GM23338 (cell line): Measurements from ENCODE around the gene SLC6A19.

Source experiments
- CREB1 ChIP-seq: fragments of 250-450 bp; sonication (Bioruptor Pico); IDR thresholded peaks from 2 replicates; pipeline ENCODE4 v1.5.0; 2020; ENCODE audit warnings: low read depth, mild to moderate bottlenecking, moderate library complexity
- CTCF ChIP-seq, 2 experiments: fragments of 200-600 bp in 1 of 2; sonication (generic) in 1 of 2; conservative IDR thresholded peaks; 2 replicates each; pipeline versions ENCODE4 v1.5.1 to v1.6.1; 2016 to 2017; ENCODE audit warnings: antibody characterized with exemption in 2 of 2, low read depth in 2 of 2, mild to moderate bottlenecking in 2 of 2, moderate library complexity in 1 of 2
- EZH2 ChIP-seq: fragments of 200-600 bp; sonication (generic); IDR thresholded peaks from one replicate; pipeline ENCODE4 v1.8.0; 2017; ENCODE audit warnings: antibody characterized with exemption, mild to moderate bottlenecking, low read depth; ENCODE audit not compliant: unreplicated experiment
- EZH2phosphoT487 ChIP-seq: fragments of 200-600 bp; sonication (generic); IDR thresholded peaks from one replicate; pipeline ENCODE4 v1.8.1; 2018; ENCODE audit warnings: antibody characterized with exemption; ENCODE audit not compliant: unreplicated experiment
- JUNB ChIP-seq: IDR thresholded peaks from one replicate; pipeline ENCODE4 v1.6.1; 2016; ENCODE audit warnings: antibody characterized with exemption; ENCODE audit not compliant: unreplicated experiment
- NANOG ChIP-seq: IDR thresholded peaks from 2 replicates; pipeline ENCODE4 v1.6.1; 2016; ENCODE audit warnings: antibody characterized with exemption, borderline replicate concordance
- POLR2AphosphoS5 ChIP-seq: IDR thresholded peaks from 2 replicates; pipeline ENCODE4 v1.6.1; 2016; ENCODE audit warnings: antibody characterized with exemption, low read depth
- TF ChIP-seq, protein P1 (sequence below): IDR thresholded peaks from one replicate; pipeline ENCODE4 v1.6.1; 2018; ENCODE audit warnings: antibody characterized with exemption; ENCODE audit not compliant: unreplicated experiment
- TF ChIP-seq, protein P2 (sequence below): IDR thresholded peaks from 2 replicates; pipeline ENCODE4 v1.6.1; 2016; ENCODE audit warnings: antibody characterized with exemption

DNA sequence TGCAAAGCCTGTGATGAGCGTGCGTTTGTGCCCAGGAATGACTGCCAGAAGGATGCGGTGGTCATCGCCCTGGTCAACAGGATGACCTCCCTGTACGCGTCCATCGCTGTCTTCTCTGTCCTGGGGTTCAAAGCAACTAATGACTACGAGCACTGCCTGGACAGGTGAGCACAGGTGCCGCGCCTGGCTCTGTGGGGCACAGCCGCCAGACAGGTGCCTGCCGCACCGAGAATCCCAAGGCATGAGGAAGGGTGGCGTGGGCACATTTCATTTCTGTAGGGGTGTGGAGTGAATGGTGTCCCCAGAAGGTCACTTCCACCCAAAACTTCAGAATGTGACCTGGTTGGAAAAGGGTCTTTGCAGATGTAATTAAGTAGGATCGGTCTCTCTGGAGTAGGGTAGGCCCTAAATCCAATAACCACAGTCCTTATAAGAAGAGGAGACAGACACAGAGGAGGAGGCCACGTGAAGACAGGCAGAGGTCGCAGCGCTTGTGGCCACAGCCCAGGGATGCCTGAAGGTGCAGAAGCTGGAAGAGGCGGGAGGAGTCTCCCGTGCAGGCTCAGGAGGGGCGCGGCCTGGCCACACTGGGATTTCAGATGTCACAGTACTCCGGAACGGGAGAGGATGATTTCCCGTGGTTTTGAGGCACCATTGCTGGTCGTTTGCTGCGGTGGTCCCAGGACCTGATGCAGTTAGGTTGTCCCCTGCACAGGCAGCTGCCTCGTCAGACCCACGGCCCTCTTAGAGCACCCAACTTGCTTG lies 39.3 kb downstream of the SLC6A19 start:
- no peak for TF ChIP-seq POLR2AphosphoS5
- TF ChIP-seq CTCF (conservative IDR thresholded peaks at IDR 0.05; ENCODE audit: low read depth in 2 of 2) = no peak
- TF ChIP-seq, protein P1, sequence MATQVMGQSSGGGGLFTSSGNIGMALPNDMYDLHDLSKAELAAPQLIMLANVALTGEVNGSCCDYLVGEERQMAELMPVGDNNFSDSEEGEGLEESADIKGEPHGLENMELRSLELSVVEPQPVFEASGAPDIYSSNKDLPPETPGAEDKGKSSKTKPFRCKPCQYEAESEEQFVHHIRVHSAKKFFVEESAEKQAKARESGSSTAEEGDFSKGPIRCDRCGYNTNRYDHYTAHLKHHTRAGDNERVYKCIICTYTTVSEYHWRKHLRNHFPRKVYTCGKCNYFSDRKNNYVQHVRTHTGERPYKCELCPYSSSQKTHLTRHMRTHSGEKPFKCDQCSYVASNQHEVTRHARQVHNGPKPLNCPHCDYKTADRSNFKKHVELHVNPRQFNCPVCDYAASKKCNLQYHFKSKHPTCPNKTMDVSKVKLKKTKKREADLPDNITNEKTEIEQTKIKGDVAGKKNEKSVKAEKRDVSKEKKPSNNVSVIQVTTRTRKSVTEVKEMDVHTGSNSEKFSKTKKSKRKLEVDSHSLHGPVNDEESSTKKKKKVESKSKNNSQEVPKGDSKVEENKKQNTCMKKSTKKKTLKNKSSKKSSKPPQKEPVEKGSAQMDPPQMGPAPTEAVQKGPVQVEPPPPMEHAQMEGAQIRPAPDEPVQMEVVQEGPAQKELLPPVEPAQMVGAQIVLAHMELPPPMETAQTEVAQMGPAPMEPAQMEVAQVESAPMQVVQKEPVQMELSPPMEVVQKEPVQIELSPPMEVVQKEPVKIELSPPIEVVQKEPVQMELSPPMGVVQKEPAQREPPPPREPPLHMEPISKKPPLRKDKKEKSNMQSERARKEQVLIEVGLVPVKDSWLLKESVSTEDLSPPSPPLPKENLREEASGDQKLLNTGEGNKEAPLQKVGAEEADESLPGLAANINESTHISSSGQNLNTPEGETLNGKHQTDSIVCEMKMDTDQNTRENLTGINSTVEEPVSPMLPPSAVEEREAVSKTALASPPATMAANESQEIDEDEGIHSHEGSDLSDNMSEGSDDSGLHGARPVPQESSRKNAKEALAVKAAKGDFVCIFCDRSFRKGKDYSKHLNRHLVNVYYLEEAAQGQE = no peak
- TF ChIP-seq EZH2phosphoT487 = no peak
- no peak for TF ChIP-seq EZH2
- TF ChIP-seq CREB1 (CRISPR knock-in tag) = no peak
- no peak for TF ChIP-seq NANOG
- TF ChIP-seq, protein P2, sequence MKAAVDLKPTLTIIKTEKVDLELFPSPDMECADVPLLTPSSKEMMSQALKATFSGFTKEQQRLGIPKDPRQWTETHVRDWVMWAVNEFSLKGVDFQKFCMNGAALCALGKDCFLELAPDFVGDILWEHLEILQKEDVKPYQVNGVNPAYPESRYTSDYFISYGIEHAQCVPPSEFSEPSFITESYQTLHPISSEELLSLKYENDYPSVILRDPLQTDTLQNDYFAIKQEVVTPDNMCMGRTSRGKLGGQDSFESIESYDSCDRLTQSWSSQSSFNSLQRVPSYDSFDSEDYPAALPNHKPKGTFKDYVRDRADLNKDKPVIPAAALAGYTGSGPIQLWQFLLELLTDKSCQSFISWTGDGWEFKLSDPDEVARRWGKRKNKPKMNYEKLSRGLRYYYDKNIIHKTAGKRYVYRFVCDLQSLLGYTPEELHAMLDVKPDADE = no peak
- TF ChIP-seq JUNB = no peak
